ENCODE measurements around the gene ABHD2. TPM values are rescaled to one million over a fixed set of nuclear protein-coding genes. Genes with fewer than 3 reads are reported as not detected.

The ABHD2 gene
- total and polyA plus RNA-seq, 9 of the 15 experiments (the other 6 are each of a cell fraction or from before 2014, with no cell fraction given), result 16.9 to 99.8 (median 47.5) TPM

- no peak for TF ChIP-seq SFPQ (IDR thresholded peaks at IDR 0.05; ENCODE audit: low read depth, low read length)
- no peak for TF ChIP-seq HDAC2 (IDR thresholded peaks at IDR 0.05)
- no peak for TF ChIP-seq SMARCE1 (IDR thresholded peaks at IDR 0.05)
- no peak for TF ChIP-seq ZNF212 (CRISPR knock-in tag; IDR thresholded peaks at IDR 0.05)
- TF ChIP-seq PHF8 (IDR thresholded peaks at IDR 0.05; ENCODE audit: borderline replicate concordance, low read length), result no peak
Measured at GRCh38 chr15:89110060-89110459, 21.8 kb downstream of the ABHD2 start (continued).

GRCh38 chr15:89111352-89111751 lies 23.1 kb downstream of the ABHD2 start:
- H3K27me3 ChIP-seq (ENCODE audit: control insufficient read depth in 2 of 2, insufficient read depth in 2 of 2, low read length in 2 of 2), result no peaks in the 10 kb centered on the region
- in situ Hi-C loops (cut with MboI) (no loop called here), intact Hi-C loops (cut with micrococcal nuclease) (no loop called here)
- no peaks in the 10 kb centered on the region for H3K9me3 ChIP-seq (replicated peaks; ENCODE audit: control insufficient read depth, insufficient read depth, low read depth, low read length)
- peaks cover 85% of the 10 kb centered on the region for H3K79me2 ChIP-seq (ENCODE audit: control insufficient read depth, insufficient read depth, low read length)
- TF ChIP-seq SNRNP70 (optimal IDR thresholded peaks at IDR 0.05; ENCODE audit: low read depth, low read length) (no peak), RHOXF2B (CRISPR knock-in tag; conservative IDR thresholded peaks at IDR 0.05) (no peak), KAT7 (CRISPR knock-in tag; IDR thresholded peaks at IDR 0.05; ENCODE audit: borderline replicate concordance) (0 out of 2 replicates have a peak, but pooled peaks have one; percentile 31)
- no peak overlapping the region for H3K4me2 ChIP-seq (ENCODE audit: insufficient read depth, low read length)
- H3K4me1 ChIP-seq (replicated peaks in 1 of 2; ENCODE audit: control insufficient read depth in 2 of 2, insufficient read depth in 2 of 2, low read length in 2 of 2), result peaks cover 4 to 51% of the 10 kb centered on the region in 2 experiments; a peak in 4 of 5 replicates
- CTCF ChIA-PET (ENCODE audit: low intra/inter-chr PET ratio), result no interaction called here
- no peak for ATAC-seq
- H3K9me1 ChIP-seq (ENCODE audit: control insufficient read depth, insufficient read depth, low read length), result no peaks in the 10 kb centered on the region
- BruUV-seq (replicated peaks), result no TSS peak
- no peak overlapping the region for H3K9ac ChIP-seq (ENCODE audit: insufficient read depth in 1 of 2, low read depth in 2 of 2, low read length in 2 of 2)
- H3K4me3 ChIP-seq, result no peak overlapping the region
- FAIRE-seq, result no peak
- no peak overlapping the region for H3K27ac ChIP-seq (ENCODE audit: extremely low read depth, low read depth, low read length)
- POLR2A ChIA-PET, result interaction anchor here (0.6 to 3.1 kb wide), 2 partner anchors 22 to 110 kb away, joined by 4 to 20 read pairs; partner anchors contain the start of gene ABHD2
- no peak overlapping the region for H2AFZ ChIP-seq (ENCODE audit: low read depth, low read length)
- H3K36me3 ChIP-seq (ENCODE audit: control insufficient read depth, insufficient read depth, low read length), result peaks cover 62% of the 10 kb centered on the region
- no peak for DNase-seq (ENCODE audit: extremely low read depth in 1 of 4, low spot score in 3 of 4)
- 0 out of 2 replicates have a peak, but pooled peaks cover 7% of the 10 kb centered on the region for H4K20me1 ChIP-seq (replicated peaks; ENCODE audit: control insufficient read depth, insufficient read depth, low read length)
